Mesenchymal stem cell (in vitro differentiated cells and primary cell): ENCODE measurements around the gene SH3GL2.
A peak's percentile ranks its signal among the peaks of the same experiment; 100 is the strongest.

Experiments
- DNase-seq: peaks from one replicate; pipeline ENCODE4 v3.0.0-alpha.2; 2013
- H2AFZ ChIP-seq: one replicate; pipeline ENCODE4 v1.6.1; 2013; ENCODE audit warnings: low read depth, mild to moderate bottlenecking, control low read depth, inconsistent platforms, low read length, moderate library complexity
- H2AK5ac ChIP-seq: 2 replicates; pipeline ENCODE4 v1.6.1; 2013; ENCODE audit warnings: low read length, moderate library complexity, mild to moderate bottlenecking, inconsistent platforms; ENCODE audit not compliant: severe bottlenecking
- H2BK120ac ChIP-seq: one replicate; pipeline ENCODE4 v1.6.1; 2013; ENCODE audit warnings: low read depth, mild to moderate bottlenecking, inconsistent platforms, low read length, moderate library complexity
- H2BK12ac ChIP-seq, 2 experiments: one replicate each; pipeline ENCODE4 v1.6.1; 2013; ENCODE audit warnings: inconsistent platforms in 2 of 2, low read length in 2 of 2, mild to moderate bottlenecking in 2 of 2, moderate library complexity in 2 of 2, control low read depth in 1 of 2
- H2BK15ac ChIP-seq: one replicate; pipeline ENCODE4 v1.6.1; 2013; ENCODE audit warnings: mild to moderate bottlenecking, low read depth, inconsistent platforms; ENCODE audit not compliant: poor library complexity, severe bottlenecking
- H2BK5ac ChIP-seq: 2 replicates; pipeline ENCODE4 v1.6.1; 2013; ENCODE audit warnings: low read depth, mild to moderate bottlenecking, low read length, control low read depth, inconsistent platforms; ENCODE audit not compliant: poor library complexity, severe bottlenecking
- H3K14ac ChIP-seq, 2 experiments: one replicate each; pipeline ENCODE4 v1.6.1; 2013; ENCODE audit warnings: inconsistent platforms in 2 of 2, low read length in 2 of 2, control low read depth in 1 of 2, mild to moderate bottlenecking in 1 of 2, moderate library complexity in 1 of 2
- H3K18ac ChIP-seq, 2 experiments: one replicate each; pipeline ENCODE4 v1.6.1; 2013; ENCODE audit warnings: inconsistent platforms in 2 of 2, low read length in 2 of 2, control low read depth in 1 of 2, low read depth in 1 of 2, mild to moderate bottlenecking in 1 of 2
- H3K23ac ChIP-seq, 2 experiments: one replicate each; pipeline ENCODE4 v1.6.1; 2013; ENCODE audit warnings: inconsistent platforms in 2 of 2, low read length in 2 of 2, mild to moderate bottlenecking in 2 of 2, moderate library complexity in 2 of 2, control low read depth in 1 of 2
- H3K27ac ChIP-seq: 2 replicates; pipeline ENCODE4 v1.5.1; 2013; ENCODE audit warnings: mild to moderate bottlenecking, moderate library complexity, low read length, control low read depth, inconsistent platforms; ENCODE audit not compliant: poor library complexity, severe bottlenecking
- H3K27me3 ChIP-seq, 2 experiments: 2 replicates each; pipeline versions ENCODE4 v1.6.1 to v1.7.0; 2013; ENCODE audit warnings: low read length in 2 of 2, mild to moderate bottlenecking in 2 of 2, moderate library complexity in 2 of 2, control low read depth in 1 of 2, inconsistent platforms in 1 of 2; ENCODE audit not compliant: control insufficient read depth in 1 of 2, insufficient read depth in 1 of 2
- H3K36me3 ChIP-seq, 2 experiments: 2 replicates each; pipeline versions ENCODE4 v1.6.1 to v1.7.0; 2013; ENCODE audit warnings: low read length in 2 of 2, control low read depth in 1 of 2, inconsistent platforms in 1 of 2, low read depth in 1 of 2, mild to moderate bottlenecking in 1 of 2; ENCODE audit not compliant: insufficient read depth in 2 of 2, control insufficient read depth in 1 of 2
- H3K4ac ChIP-seq, 2 experiments: one replicate each; pipeline ENCODE4 v1.6.1; 2013; ENCODE audit warnings: inconsistent platforms in 2 of 2, low read length in 2 of 2, mild to moderate bottlenecking in 2 of 2, moderate library complexity in 2 of 2, control low read depth in 1 of 2, low read depth in 1 of 2
- H3K4me1 ChIP-seq: 2 replicates; pipeline ENCODE4 v1.6.1; 2013; ENCODE audit warnings: low read depth, low read length, control low read depth; ENCODE audit not compliant: control insufficient read depth, insufficient read depth
- H3K4me2 ChIP-seq: 2 replicates; pipeline ENCODE4 v1.6.1; 2013; ENCODE audit warnings: low read length, mild to moderate bottlenecking, inconsistent platforms; ENCODE audit not compliant: poor library complexity, severe bottlenecking
- H3K4me3 ChIP-seq, 2 experiments: 2 replicates each; pipeline versions ENCODE4 v1.5.1 to v1.7.0; 2013; ENCODE audit warnings: low read length in 2 of 2, mild to moderate bottlenecking in 2 of 2, control low read depth in 1 of 2, low read depth in 1 of 2; ENCODE audit not compliant: insufficient read depth in 1 of 2
- H3K79me1 ChIP-seq: replicated peaks from 2 replicates; pipeline ENCODE4 v1.6.1; 2013; ENCODE audit warnings: mild to moderate bottlenecking, control low read depth, low read length, inconsistent platforms; ENCODE audit not compliant: poor library complexity, severe bottlenecking
- H3K9ac ChIP-seq: 2 replicates; pipeline ENCODE4 v1.7.0; 2013; ENCODE audit warnings: mild to moderate bottlenecking, low read length, moderate library complexity
- H3K9me3 ChIP-seq: 2 replicates; pipeline ENCODE4 v1.7.0; 2013; ENCODE audit warnings: mild to moderate bottlenecking, low read length; ENCODE audit not compliant: control insufficient read depth
- H4K8ac ChIP-seq: one replicate; pipeline ENCODE4 v1.6.1; 2013; ENCODE audit warnings: inconsistent platforms, mild to moderate bottlenecking, low read length, moderate library complexity
- H4K91ac ChIP-seq: one replicate; pipeline ENCODE4 v1.6.1; 2013; ENCODE audit warnings: mild to moderate bottlenecking, low read length, inconsistent platforms
- WGBS: methylation state at CpG from one replicate; pipeline ENCODE4 v1.1.7; 2013; ENCODE audit warnings: mixed read lengths; 5-methylcytosine and 5-hydroxymethylcytosine counted together

Gene SH3GL2

DNA sequence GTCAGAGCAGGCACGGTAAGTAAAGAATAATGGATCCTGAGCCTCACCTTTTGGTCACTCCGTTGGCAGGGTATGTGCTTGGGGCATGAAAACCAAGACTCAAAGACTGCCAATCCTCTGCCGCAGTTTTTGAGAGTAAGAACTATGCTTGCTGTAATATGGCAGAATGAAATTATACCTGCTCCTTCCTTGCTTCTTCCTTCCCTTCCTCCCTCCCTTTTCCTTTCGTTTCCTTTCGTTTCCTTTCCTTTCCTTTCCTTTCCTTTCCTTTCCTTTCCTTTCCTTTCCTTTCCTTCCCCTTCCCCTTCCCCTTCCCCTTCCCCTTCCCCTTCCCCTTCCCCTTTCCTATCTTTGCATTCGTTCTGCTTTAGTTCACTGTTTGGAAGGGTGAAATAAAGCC lies 43.9 kb downstream of the SH3GL2 start:
- no peaks in the 10 kb centered on the region for H3K9me3 ChIP-seq
- peaks cover 3 to 23% of the 10 kb centered on the region in 2 experiments for H3K27me3 ChIP-seq
- H3K18ac ChIP-seq = peak overlapping the region in 1 of 2 experiments; percentile 21
- H3K4me2 ChIP-seq = no peak overlapping the region
- H3K4me3 ChIP-seq = no peak overlapping the region
- no peak overlapping the region for H3K14ac ChIP-seq
- H3K36me3 ChIP-seq = no peaks in the 10 kb centered on the region
- no peaks in the 10 kb centered on the region for H3K4me1 ChIP-seq
- H2BK15ac ChIP-seq = no peak overlapping the region
- no peak overlapping the region for H3K27ac ChIP-seq
- no peaks in the 10 kb centered on the region for H3K79me1 ChIP-seq
- no peak for DNase-seq
- no peak overlapping the region for H2BK120ac ChIP-seq
- H3K23ac ChIP-seq = no peak overlapping the region
- no peak overlapping the region for H2BK5ac ChIP-seq
- 84% methylated on average over 5 of the region's 6 CpGs for WGBS
- H4K8ac ChIP-seq = no peak overlapping the region
- no peak overlapping the region for H3K9ac ChIP-seq
- no peak overlapping the region for H2AFZ ChIP-seq
- H2AK5ac ChIP-seq = no peak overlapping the region
- no peak overlapping the region for H3K4ac ChIP-seq
- H4K91ac ChIP-seq = no peak overlapping the region
- no peak overlapping the region for H2BK12ac ChIP-seq

DNA sequence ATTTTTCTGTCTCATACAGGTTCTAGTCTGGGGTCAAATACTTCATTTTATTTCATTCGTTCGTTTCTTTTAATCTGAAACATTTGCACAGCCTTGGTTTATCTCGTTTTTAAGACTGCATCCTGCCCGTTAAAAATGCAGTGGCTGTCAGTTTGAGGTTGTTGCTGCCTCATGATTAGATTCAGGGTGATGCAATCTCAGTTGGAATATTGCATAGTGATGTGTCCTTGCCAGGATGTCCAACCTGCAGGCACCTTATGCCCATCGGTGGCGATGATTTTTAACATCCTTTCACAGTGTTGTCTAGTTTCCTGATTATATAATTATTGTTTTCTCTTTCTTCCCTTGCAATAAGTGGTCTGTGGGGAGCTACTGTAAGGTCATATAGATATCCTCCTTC lies 45.1 kb downstream of the SH3GL2 start:
- no peak overlapping the region for H3K4ac ChIP-seq
- no peak overlapping the region for H2BK5ac ChIP-seq
- no peak overlapping the region for H4K8ac ChIP-seq
- no peak overlapping the region for H3K18ac ChIP-seq
- no peak overlapping the region for H3K23ac ChIP-seq
- H3K9ac ChIP-seq = no peak overlapping the region
- H3K36me3 ChIP-seq = no peaks in the 10 kb centered on the region
- H2BK12ac ChIP-seq = no peak overlapping the region
- no peak overlapping the region for H3K27ac ChIP-seq
- no peaks in the 10 kb centered on the region for H3K79me1 ChIP-seq
- no peak overlapping the region for H2AK5ac ChIP-seq
- no peak overlapping the region for H3K14ac ChIP-seq
- no peak overlapping the region for H3K4me3 ChIP-seq
- no peak for DNase-seq
- no peaks in the 10 kb centered on the region for H3K9me3 ChIP-seq
- 93% methylated on average over 4 of the region's 6 CpGs for WGBS
- H2BK15ac ChIP-seq = no peak overlapping the region
- H3K4me2 ChIP-seq = no peak overlapping the region
- H3K4me1 ChIP-seq = no peaks in the 10 kb centered on the region
- no peak overlapping the region for H2BK120ac ChIP-seq
- H2AFZ ChIP-seq = no peak overlapping the region
- H3K27me3 ChIP-seq = peaks cover 3 to 23% of the 10 kb centered on the region in 2 experiments
- no peak overlapping the region for H4K91ac ChIP-seq

DNA sequence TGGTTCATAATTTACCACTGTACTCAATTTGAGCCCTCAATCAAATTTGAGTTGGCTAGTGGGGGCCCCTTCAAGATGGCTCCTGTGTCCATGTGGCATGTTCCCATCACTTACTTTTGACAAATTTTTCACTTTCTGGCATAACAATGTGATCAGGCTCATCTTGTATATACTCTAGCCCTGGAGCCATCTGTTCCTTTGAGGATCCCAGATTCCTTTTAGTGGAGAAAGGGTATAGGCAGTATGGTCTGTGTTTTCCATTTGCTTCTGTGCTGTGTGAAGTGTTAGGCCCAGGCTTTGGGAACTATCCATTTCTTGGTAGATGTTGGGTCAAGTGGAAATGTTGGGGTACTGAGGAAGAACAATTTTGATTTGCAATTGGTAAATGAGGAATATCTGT lies 45.7 kb downstream of the SH3GL2 start:
- no peak for DNase-seq
- Histone ChIP-seq H3K79me1 (no peaks in the 10 kb centered on the region), H3K36me3 (no peaks in the 10 kb centered on the region), H3K9me3 (no peaks in the 10 kb centered on the region), H2BK15ac (no peak overlapping the region), H3K4me3 (no peak overlapping the region), H3K27ac (no peak overlapping the region), H4K91ac (no peak overlapping the region), H3K4me2 (no peak overlapping the region), H2BK5ac (no peak overlapping the region), H3K9ac (no peak overlapping the region), H3K14ac (no peak overlapping the region), H3K4ac (no peak overlapping the region), H4K8ac (no peak overlapping the region), H3K23ac (no peak overlapping the region), H3K18ac (no peak overlapping the region), H3K4me1 (no peaks in the 10 kb centered on the region), H3K27me3 (peaks cover 3 to 23% of the 10 kb centered on the region in 2 experiments), H2BK12ac (no peak overlapping the region), H2BK120ac (no peak overlapping the region), H2AFZ (no peak overlapping the region), H2AK5ac (no peak overlapping the region)

DNA sequence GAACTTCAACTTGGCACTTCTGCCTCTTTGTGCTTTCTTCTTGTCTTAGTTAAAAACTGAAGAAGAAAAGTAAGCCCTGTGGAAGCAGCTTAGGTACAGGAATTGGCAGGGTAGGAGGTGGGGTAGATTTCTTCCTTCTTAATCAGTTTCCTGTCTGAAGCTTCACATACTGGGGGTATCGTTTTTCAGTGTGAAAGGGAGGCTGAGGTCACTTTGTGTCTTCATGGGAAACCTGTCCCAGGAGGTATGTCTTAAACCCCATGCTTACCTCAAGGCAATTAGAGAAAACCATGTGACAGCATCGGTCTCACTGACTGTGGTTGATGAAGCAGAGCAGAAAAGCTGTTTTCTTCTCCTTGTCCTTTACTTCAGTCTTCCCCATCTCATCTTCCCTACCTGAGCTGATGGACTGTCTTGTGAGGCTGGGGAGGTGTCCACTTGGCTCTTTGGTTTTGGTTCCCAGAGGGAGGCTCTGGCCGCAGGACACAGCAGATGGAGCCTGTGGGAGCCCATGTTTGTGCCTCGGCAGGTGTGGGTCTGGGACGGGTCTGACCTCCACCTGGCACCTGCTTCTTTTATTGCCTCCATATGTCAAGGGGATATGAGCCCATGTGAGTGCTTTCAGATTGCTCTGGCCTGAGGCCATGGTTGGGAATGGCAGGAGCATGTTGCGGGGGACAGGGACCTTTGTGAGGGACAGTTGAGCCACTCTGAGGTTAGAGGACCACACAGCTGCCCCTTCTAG lies 47.0 kb downstream of the SH3GL2 start:
- Histone ChIP-seq H3K9ac (no peak overlapping the region), H3K23ac (no peak overlapping the region)
- 85% methylated on average over 3 of the region's 6 CpGs for WGBS

More for the DNA sequence above, 47.0 kb downstream of the SH3GL2 start:
- no peak overlapping the region for H2AK5ac ChIP-seq
- H3K36me3 ChIP-seq = no peaks in the 10 kb centered on the region
- peaks cover 0 to 13% of the 10 kb centered on the region in 2 experiments for H3K27me3 ChIP-seq
- no peak overlapping the region for H3K4me2 ChIP-seq
- H4K8ac ChIP-seq = peak overlapping the region; percentile 2
- no peak overlapping the region for H3K4me3 ChIP-seq
- H2AFZ ChIP-seq = no peak overlapping the region
- no peak for DNase-seq
- no peak overlapping the region for H3K4ac ChIP-seq
- H3K14ac ChIP-seq = no peak overlapping the region
- no peaks in the 10 kb centered on the region for H3K79me1 ChIP-seq
- no peak overlapping the region for H2BK120ac ChIP-seq
- H2BK15ac ChIP-seq = no peak overlapping the region
- no peak overlapping the region for H3K27ac ChIP-seq
- H4K91ac ChIP-seq = no peak overlapping the region
- peak overlapping the region in 1 of 2 experiments; percentile 41 for H3K18ac ChIP-seq
- no peak overlapping the region for H2BK5ac ChIP-seq
- peak overlapping the region in 1 of 2 experiments; percentile 23 for H2BK12ac ChIP-seq
- H3K4me1 ChIP-seq = no peaks in the 10 kb centered on the region
- no peaks in the 10 kb centered on the region for H3K9me3 ChIP-seq
